Osteoblast (primary cell): Measurements from ENCODE around the gene SDHAF2. TPM values are rescaled to one million over a fixed set of nuclear protein-coding genes. Genes with fewer than 3 reads are reported as not detected.

Experiments
- DNase-seq: peaks from one replicate; pipeline ENCODE4 v3.0.0; 2011; ENCODE audit warnings: low spot score, mixed read lengths; ENCODE audit not compliant: insufficient read length; ENCODE audit errors: missing footprints
- H2AFZ ChIP-seq: 2 replicates; pipeline ENCODE4 v1.6.0; 2011; ENCODE audit warnings: mild to moderate bottlenecking, low read length
- H3K27ac ChIP-seq: 2 replicates; pipeline ENCODE4 v1.5.1; 2011; ENCODE audit warnings: mild to moderate bottlenecking, low read depth, low read length, moderate library complexity
- H3K27me3 ChIP-seq: 2 replicates; pipeline ENCODE4 v1.6.0; 2012; ENCODE audit warnings: mild to moderate bottlenecking, control low read depth, inconsistent platforms, low read length, moderate library complexity; ENCODE audit not compliant: insufficient read depth
- H3K36me3 ChIP-seq: 2 replicates; pipeline ENCODE4 v1.5.1; 2011; ENCODE audit warnings: mild to moderate bottlenecking, low read length, control low read depth, moderate library complexity; ENCODE audit not compliant: insufficient read depth
- H3K4me1 ChIP-seq: 2 replicates; pipeline ENCODE4 v1.5.1; 2011; ENCODE audit warnings: mild to moderate bottlenecking, low read length, control low read depth, moderate library complexity; ENCODE audit not compliant: insufficient read depth
- H3K4me2 ChIP-seq: 2 replicates; pipeline ENCODE4 v1.6.0; 2011; ENCODE audit warnings: mild to moderate bottlenecking, low read length; ENCODE audit not compliant: insufficient read depth
- H3K4me3 ChIP-seq: fragments of 200-600 bp; sonication (generic); 3 replicates; pipeline ENCODE4 v1.5.1; 2012; ENCODE audit warnings: mild to moderate bottlenecking, low read length, inconsistent platforms; ENCODE audit not compliant: insufficient read depth
- H3K79me2 ChIP-seq: 2 replicates; pipeline ENCODE4 v1.6.0; 2012; ENCODE audit warnings: mild to moderate bottlenecking, low read length, control low read depth, inconsistent platforms; ENCODE audit not compliant: insufficient read depth
- H3K9me3 ChIP-seq: 2 replicates; pipeline ENCODE4 v1.5.1; 2011; ENCODE audit warnings: low read depth, low read length, control low read depth
- H4K20me1 ChIP-seq: 2 replicates; pipeline ENCODE4 v1.6.0; 2012; ENCODE audit warnings: mild to moderate bottlenecking, low read length, control low read depth; ENCODE audit not compliant: insufficient read depth
- CTCF ChIP-seq: IDR thresholded peaks from 2 replicates; pipeline ENCODE4 v1.5.1; 2011; ENCODE audit warnings: mild to moderate bottlenecking, low read depth, low read length, moderate library complexity; ENCODE audit errors: extremely low read depth
- total RNA-seq: library from RNA; depleted of rRNA; stranded (reverse); fragments of >200 nt; gene quantifications from 2 replicates; pipeline ENCODE4 v1.2.3, GENCODE V29; 2012

Gene SDHAF2
- total RNA-seq, 1 donor, result 46.3 TPM

DNA sequence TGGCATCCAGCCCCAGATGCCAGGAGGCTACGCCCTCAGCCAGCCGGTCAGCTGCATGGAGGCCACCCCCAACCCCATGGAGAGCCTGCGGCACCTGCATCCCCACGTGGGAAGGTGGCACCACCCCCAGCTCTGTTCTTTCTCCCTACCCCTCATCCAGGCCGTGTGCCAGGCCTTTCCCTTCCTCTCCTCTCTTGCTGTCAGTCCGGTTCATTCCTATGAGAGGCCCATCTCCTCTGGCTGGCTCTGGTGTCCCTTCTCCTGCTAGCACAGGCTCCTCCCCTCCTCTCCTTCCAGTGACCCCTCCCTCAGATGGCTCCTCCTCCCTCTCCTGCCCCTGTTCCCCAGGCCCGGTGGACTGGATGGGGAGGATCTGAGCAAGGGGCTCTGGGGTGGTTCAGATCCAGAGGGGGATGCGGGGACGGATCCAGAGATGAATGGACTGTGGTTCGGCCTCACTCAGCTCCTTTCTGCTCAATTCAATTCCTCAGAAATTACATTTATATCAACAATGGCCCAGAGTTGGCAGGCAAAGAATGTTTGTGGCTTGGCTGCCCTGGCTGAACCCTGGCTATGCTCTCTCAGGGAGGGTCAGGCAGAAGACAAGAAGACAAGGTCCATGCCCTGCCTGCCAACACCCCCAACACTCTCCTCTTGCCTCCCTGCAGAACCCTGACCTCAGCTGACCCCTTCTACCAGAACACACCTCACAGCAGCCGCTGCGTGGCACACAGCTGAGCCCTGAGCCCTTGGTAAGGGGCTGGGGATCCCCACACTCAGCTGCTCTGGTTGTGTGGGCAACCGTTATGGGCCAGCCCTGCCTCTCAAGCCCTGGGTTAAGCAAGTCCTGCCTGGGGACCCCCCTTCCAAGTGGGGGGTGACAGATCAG lies 60.2 kb downstream of the SDHAF2 start:
- Histone ChIP-seq H3K27me3 (peaks cover 4% of the 10 kb centered on the region), H3K27ac (peak overlapping the region; percentile 28), H3K4me2 (peak overlapping the region; percentile 73), H3K4me1 (peaks cover 21% of the 10 kb centered on the region), H3K9me3 (no peaks in the 10 kb centered on the region), H3K36me3 (no peaks in the 10 kb centered on the region), H4K20me1 (peaks cover 7% of the 10 kb centered on the region), H3K4me3 (peak overlapping the region; percentile 28), H2AFZ (peak overlapping the region; percentile 41), H3K79me2 (no peaks in the 10 kb centered on the region)
- DNase-seq, result peak; percentile 97
- no peak for TF ChIP-seq CTCF

GRCh38 chr11:61491736-61492395 lies 61.9 kb downstream of the SDHAF2 start:
- no peak for TF ChIP-seq CTCF
- peaks cover 21% of the 10 kb centered on the region for H3K4me1 ChIP-seq
- H4K20me1 ChIP-seq, result peaks cover 7% of the 10 kb centered on the region
- no peak overlapping the region for H3K4me3 ChIP-seq
- H3K27ac ChIP-seq, result no peak overlapping the region
- no peak overlapping the region for H2AFZ ChIP-seq
- H3K36me3 ChIP-seq, result no peaks in the 10 kb centered on the region
- no peak overlapping the region for H3K4me2 ChIP-seq
- DNase-seq, result peak; percentile 82
- no peaks in the 10 kb centered on the region for H3K27me3 ChIP-seq
- no peaks in the 10 kb centered on the region for H3K9me3 ChIP-seq
- no peaks in the 10 kb centered on the region for H3K79me2 ChIP-seq

DNA sequence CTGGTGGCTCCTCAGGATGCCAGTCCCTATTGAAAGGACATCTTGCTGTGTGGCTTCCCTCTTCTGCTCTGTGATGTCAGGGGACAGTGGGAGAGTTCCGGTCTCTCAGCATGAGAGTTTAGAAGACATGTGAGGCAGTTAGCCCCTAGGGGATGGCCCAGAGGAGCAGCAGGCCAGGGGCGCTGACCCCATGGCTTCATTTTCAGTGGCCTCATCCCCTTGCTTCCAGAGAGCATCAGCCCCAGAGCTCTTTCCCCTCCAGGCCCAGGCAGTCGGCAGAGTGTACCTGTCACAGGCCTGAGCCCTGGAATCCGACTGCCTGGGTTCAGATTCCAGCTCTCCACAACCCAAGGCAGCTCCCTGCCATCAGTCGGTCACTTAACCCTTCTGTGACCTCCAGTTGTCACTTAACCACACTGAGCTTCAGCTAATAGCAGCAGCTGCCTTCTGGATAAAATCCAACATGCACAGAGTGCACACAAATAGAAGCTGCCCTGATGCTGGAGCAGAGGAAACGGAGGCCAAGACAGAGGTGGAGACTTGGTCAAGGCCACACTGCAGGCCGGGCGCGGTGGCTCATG lies 64.5 kb downstream of the SDHAF2 start:
- no peak overlapping the region for H3K4me3 ChIP-seq
- H3K9me3 ChIP-seq, result no peaks in the 10 kb centered on the region
- H3K27me3 ChIP-seq, result peaks cover 4% of the 10 kb centered on the region
- peaks cover 7% of the 10 kb centered on the region for H4K20me1 ChIP-seq
- H3K4me2 ChIP-seq, result no peak overlapping the region
- no peaks in the 10 kb centered on the region for H3K79me2 ChIP-seq
- TF ChIP-seq CTCF, result no peak
- H3K36me3 ChIP-seq, result no peaks in the 10 kb centered on the region
- no peak overlapping the region for H3K27ac ChIP-seq
- DNase-seq, result peak; percentile 72
- H2AFZ ChIP-seq, result no peak overlapping the region
- H3K4me1 ChIP-seq, result peaks cover 13% of the 10 kb centered on the region
